AG10803 (cell line): ENCODE data around the gene PLK5.

ENCODE experiments used
- DNase-seq: peaks from one replicate; pipeline ENCODE4 v3.0.0; 2010; ENCODE audit warnings: low read depth
- H3K4me3 ChIP-seq: 2 replicates; pipeline ENCODE4 v1.5.1; 2011; ENCODE audit warnings: mild to moderate bottlenecking, low read length, control low read depth
- TF ChIP-seq, protein P1 (sequence below): conservative IDR thresholded peaks from 2 replicates; pipeline ENCODE4 v1.5.1; 2011; ENCODE audit warnings: mild to moderate bottlenecking, low read length, control low read depth, inconsistent platforms

PLK5 gene

DNA sequence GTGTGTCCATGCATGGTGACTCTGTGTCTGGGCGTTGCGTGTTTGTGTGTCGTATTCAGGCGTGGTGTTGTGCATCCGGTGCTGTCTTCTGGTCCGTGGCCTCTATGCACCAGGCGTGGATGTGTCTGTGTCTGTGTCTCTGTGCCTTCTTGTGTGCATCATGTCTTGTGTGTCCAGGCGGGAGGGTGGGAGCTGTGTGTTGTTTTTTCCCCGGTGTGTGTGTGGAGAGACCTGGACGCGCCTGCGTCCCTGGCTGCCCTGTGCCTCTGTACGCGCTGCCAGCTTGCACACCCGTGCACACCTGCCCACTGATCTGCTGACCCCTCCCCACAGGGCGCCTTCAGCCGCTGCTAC lies 1.1 kb downstream of the PLK5 start:
- TF ChIP-seq, protein P1, sequence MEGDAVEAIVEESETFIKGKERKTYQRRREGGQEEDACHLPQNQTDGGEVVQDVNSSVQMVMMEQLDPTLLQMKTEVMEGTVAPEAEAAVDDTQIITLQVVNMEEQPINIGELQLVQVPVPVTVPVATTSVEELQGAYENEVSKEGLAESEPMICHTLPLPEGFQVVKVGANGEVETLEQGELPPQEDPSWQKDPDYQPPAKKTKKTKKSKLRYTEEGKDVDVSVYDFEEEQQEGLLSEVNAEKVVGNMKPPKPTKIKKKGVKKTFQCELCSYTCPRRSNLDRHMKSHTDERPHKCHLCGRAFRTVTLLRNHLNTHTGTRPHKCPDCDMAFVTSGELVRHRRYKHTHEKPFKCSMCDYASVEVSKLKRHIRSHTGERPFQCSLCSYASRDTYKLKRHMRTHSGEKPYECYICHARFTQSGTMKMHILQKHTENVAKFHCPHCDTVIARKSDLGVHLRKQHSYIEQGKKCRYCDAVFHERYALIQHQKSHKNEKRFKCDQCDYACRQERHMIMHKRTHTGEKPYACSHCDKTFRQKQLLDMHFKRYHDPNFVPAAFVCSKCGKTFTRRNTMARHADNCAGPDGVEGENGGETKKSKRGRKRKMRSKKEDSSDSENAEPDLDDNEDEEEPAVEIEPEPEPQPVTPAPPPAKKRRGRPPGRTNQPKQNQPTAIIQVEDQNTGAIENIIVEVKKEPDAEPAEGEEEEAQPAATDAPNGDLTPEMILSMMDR = no peak
- no peak overlapping the region for H3K4me3 ChIP-seq
- DNase-seq = no peak

DNA sequence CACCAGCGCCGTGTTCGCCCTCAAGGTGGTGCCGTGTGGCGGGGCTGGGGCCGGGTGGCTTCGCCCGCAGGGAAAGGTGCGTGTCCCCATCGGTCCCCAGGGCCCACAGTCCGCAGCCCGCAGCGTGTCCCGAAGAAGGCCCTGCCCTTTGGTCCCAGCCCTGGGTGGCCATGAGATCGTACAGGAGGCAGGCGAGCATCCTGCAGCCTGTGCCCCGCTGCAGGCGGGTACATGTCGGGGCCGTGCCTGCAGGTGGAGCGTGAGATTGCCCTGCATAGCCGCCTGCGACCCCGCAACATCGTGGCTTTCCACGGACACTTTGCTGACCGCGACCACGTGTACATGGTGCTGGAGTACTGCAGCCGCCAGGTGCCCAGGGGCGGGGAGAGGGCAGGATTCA lies 1.5 kb downstream of the PLK5 start:
- TF ChIP-seq, protein P1 = no peak
- no peak for DNase-seq
- no peak overlapping the region for H3K4me3 ChIP-seq

DNA sequence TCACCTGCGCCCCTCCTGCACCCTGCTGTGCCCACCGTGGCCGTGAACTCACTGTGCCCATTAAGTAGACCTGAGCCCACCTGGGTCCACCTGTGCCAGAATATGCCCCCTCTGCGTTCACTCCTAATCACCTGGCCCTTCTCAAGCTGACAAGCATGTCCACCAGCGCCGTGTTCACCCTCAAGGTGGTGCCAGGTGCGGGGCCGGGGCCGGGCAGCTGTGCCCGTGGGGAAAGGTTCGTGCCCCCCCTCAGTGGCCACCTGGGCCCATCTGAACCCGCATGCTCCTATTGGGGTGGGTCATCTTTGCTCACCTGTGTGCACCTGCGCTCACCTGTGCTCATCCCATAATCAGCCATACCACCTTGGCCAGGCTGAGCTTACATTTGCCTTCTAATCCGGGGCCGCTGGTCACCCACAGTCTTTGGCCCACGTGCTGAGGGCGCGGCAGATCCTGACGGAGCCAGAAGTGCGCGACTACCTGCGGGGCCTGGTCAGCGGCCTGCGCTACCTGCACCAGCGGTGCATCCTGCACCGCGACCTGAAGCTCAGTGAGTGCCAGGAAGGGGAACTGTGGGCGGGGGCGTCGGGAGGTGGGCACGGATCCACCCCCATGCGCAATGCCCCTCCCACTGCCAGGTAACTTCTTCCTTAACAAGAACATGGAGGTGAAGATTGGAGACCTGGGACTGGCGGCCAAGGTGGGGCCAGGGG lies 2.3 kb downstream of the PLK5 start:
- DNase-seq = no peak
- H3K4me3 ChIP-seq = no peak overlapping the region
- TF ChIP-seq, protein P1 = no peak

DNA sequence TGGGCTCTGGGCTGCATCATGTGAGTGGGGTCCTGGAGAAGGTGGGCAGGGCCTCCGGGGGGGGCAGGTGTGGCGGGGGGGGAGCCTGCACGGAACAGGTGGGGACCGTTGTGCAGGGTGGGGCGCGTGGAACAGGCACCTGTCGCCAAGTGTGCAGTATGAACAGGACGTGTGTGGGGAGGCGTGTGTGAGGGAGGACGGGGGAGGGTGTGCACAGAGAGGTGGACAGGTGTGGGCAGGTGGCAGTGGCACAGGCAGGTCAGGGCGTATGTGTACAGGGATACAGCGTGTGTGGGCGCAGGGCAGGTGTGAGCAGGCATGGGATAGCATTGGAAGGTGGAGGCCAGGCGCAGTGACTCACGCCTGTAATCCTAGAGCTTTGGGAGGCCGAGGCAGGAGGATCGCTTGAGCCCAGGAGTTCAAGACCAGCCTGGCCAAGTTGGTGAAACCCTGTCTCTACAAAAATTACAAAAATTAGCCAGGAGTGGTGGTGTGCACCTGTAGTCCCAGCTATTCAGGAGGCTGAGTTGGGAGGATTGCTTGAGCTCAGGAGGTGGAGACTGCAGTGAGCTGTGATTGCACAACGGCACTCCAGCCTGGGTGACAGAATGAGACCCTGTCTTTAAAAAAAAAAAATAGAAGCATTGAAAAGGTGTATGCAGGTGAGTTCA lies 3.2 kb downstream of the PLK5 start:
- TF ChIP-seq, protein P1 = no peak
- DNase-seq = no peak
- H3K4me3 ChIP-seq = no peak overlapping the region

GRCh38 chr19:1527650-1528309 lies 3.9 kb downstream of the PLK5 start:
- TF ChIP-seq, protein P1 = no peak
- DNase-seq = no peak
- H3K4me3 ChIP-seq = no peak overlapping the region

DNA sequence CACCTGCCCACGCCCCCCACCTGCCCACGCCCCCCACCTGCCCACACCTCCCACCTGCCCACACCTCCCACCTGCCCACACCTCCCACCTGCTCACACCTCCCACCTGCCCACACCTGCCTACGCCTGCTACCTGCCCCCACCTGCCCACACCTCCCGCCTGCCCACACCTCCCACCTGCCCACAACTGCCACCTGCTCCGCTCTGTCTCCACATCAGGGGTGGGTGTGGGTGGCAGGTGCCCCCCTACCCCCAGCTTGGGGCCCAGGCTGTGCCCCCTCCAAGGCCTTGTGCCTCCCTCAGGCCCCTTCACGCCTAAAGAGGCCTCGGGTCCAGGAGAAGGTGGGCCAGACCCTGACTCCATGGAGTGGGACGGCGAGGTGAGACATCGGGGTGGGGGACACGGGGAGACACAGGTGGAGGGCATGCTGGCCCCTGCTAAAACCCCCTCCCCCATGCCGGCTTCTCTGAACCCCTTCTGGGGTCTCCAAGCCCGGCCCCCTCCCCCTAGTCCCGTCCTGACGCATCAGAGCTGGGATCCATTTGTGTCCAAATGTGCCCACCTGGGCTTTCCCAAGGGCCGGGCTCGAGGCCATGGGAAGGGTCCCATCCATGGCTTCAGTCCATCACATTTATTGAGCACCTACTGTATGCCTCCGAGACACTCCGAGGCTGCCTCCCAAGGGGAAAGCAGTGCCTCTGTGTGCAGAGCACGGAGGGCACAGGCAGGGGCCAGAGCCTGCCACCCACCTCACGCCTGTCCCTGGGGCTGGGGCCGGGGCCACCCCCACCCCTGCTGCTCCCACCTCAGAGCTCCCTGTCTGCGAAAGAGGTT lies 4.9 kb downstream of the PLK5 start:
- no peak for DNase-seq
- TF ChIP-seq, protein P1 = no peak

More for the DNA sequence above, 4.9 kb downstream of the PLK5 start:
- H3K4me3 ChIP-seq = no peak overlapping the region
